Naive thymus-derived CD8-positive, alpha-beta T cell (primary cell): Measurements from ENCODE around the gene SLIT3. TPM values are rescaled to one million over a fixed set of nuclear protein-coding genes. Genes with fewer than 3 reads are reported as not detected.

Experiments
- ATAC-seq, 2 donors: fragments of 150-1000 bp; cut with Tn5 transposase in 1 of 2; sonication (Bioruptor Pico), chemical (Tn5 transposase) in 1 of 2; 1 replicate in 1 of 2; 2 replicates in 1 of 2; pipeline ENCODE4 v1.10.0; 2021; ENCODE audit warnings: mild to moderate bottlenecking in 2 of 2, moderate library complexity in 2 of 2
- POLR2A ChIA-PET: fragments of 350-600 bp; sonication (Branson Sonifier 250); formaldehyde crosslinking; loops from one replicate; lab custom pipeline; 2021; ENCODE audit warnings: antibody characterized with exemption; lab: Charles Lee
- DNase-seq, 10 donors: peaks; one replicate each; pipeline versions ENCODE4 v3.0.0 to v3.0.0-alpha.2; 2020 to 2022
- H3K27ac Mint-ChIP-seq, 10 donors: one replicate each; pipeline ENCODE4 v1.8.0; 2020 to 2022; ENCODE audit warnings: mild to moderate bottlenecking in 10 of 10, mixed read lengths in 10 of 10, moderate library complexity in 4 of 10, inconsistent platforms in 1 of 10
- H3K27me3 Mint-ChIP-seq, 5 donors: one replicate each; pipeline ENCODE4 v1.8.0; 2021 to 2022; ENCODE audit warnings: mixed read lengths in 5 of 5
- H3K36me3 Mint-ChIP-seq, 3 donors: one replicate each; pipeline ENCODE4 v1.8.0; 2020 to 2022; ENCODE audit warnings: mixed read lengths in 3 of 3, mild to moderate bottlenecking in 2 of 3, inconsistent platforms in 1 of 3
- H3K4me1 Mint-ChIP-seq, 4 donors: one replicate each; pipeline ENCODE4 v1.8.0; 2021 to 2022; ENCODE audit warnings: mixed read lengths in 4 of 4
- H3K4me3 Mint-ChIP-seq, 10 donors: one replicate each; pipeline ENCODE4 v1.8.0; 2020 to 2022; ENCODE audit warnings: mild to moderate bottlenecking in 10 of 10, mixed read lengths in 10 of 10, moderate library complexity in 6 of 10, inconsistent platforms in 1 of 10
- H3K9me3 Mint-ChIP-seq, 9 donors: one replicate each; pipeline ENCODE4 v1.8.0; 2020 to 2022; ENCODE audit warnings: mixed read lengths in 9 of 9, mild to moderate bottlenecking in 3 of 9, inconsistent platforms in 1 of 9, moderate library complexity in 1 of 9
- polyA plus RNA-seq, 3 donors: library from polyadenylated mRNA; unstranded; fragments of 300-500 nt; fragmentation: Illumina TruSeq; gene quantifications; one replicate each; pipeline ENCODE4 v1.2.3, GENCODE V29; 2021
- total RNA-seq, 8 experiments: library from RNA in 2 of 8; stranded (reverse) in 2 of 8; gene quantifications; one replicate each; pipeline ENCODE4 v1.2.3 and lab custom pipeline; 2021 to 2026

SLIT3 gene
- total and polyA plus RNA-seq, 5 experiments from 2014 or later: not detected

- no peak overlapping the region for H3K27ac Mint-ChIP-seq
- no peak for ATAC-seq
- H3K9me3 Mint-ChIP-seq: peaks cover 0 to 12% (median 0%) of the 10 kb centered on the region in 9 donors
- POLR2A ChIA-PET: no interaction called here
- no peak for DNase-seq
- no peak overlapping the region for H3K4me3 Mint-ChIP-seq
- no peaks in the 10 kb centered on the region for H3K4me1 Mint-ChIP-seq
- peaks cover 6 to 32% (median 13%) of the 10 kb centered on the region in 5 donors for H3K27me3 Mint-ChIP-seq
- no peaks in the 10 kb centered on the region for H3K36me3 Mint-ChIP-seq
These were observed 332.9 kb downstream of the SLIT3 start for GRCh38 chr5:168967882-168968620.

DNA sequence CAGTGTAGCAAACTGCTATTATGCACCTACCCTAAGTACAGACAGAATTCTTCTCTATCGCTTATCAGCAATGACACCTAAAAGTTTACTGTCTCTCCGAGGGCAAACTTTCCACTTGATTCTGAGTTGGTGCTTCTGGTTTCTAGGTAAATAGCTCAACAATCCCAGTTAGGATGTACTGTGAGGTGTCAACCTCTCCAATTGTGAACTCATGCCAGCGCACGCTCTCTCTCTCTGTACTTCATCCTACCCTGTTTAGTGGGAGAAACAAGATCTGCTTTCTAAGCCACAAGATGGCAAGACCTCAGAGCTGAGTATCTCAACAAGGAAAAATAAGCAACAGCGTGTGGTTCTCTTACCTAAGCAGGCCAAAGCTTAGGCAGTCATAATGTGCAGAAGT, 335.3 kb downstream of the SLIT3 start:
- H3K27me3 Mint-ChIP-seq: peaks cover 2 to 14% (median 8%) of the 10 kb centered on the region in 5 donors
- no peaks in the 10 kb centered on the region for H3K36me3 Mint-ChIP-seq
- POLR2A ChIA-PET: no interaction called here
- no peaks in the 10 kb centered on the region for H3K4me1 Mint-ChIP-seq
- H3K4me3 Mint-ChIP-seq: no peak overlapping the region
- ATAC-seq (no peak), DNase-seq (no peak)
- peaks cover 0 to 12% (median 0%) of the 10 kb centered on the region in 9 donors for H3K9me3 Mint-ChIP-seq
- no peak overlapping the region for H3K27ac Mint-ChIP-seq

GRCh38 chr5:168964182-168964581, 336.8 kb downstream of the SLIT3 start:
- POLR2A ChIA-PET: no interaction called here
- Mint-ChIP-seq H3K27me3 (peaks cover 2 to 14% (median 8%) of the 10 kb centered on the region in 5 donors), H3K27ac (no peak overlapping the region), H3K9me3 (peaks cover 0 to 12% (median 0%) of the 10 kb centered on the region in 9 donors), H3K4me1 (peaks cover 0 to 2% (median 0%) of the 10 kb centered on the region in 4 donors), H3K36me3 (no peaks in the 10 kb centered on the region), H3K4me3 (no peak overlapping the region)
- DNase-seq: no peak
- no peak for ATAC-seq

DNA sequence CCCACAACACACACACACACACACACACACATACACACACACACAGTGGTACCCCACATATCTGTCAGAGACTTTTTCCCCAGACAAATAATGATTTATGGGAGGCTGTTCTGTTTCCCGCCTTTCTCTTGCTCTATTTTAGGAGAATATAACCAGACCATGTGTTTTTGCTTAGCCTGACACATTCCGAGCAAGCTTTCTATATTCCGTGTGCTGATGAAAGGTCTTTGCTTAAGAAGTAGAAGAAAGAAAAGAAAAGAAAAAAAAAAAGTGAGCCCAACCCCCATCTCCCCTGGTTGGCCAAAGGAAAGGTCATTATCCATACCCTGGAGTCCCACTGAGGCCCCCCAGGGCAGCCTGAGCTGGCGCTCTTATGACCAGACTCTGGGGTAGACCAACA, 338.6 kb downstream of the SLIT3 start:
- Mint-ChIP-seq H3K4me1 (peaks cover 0 to 2% (median 0%) of the 10 kb centered on the region in 4 donors), H3K27ac (no peak overlapping the region), H3K36me3 (no peaks in the 10 kb centered on the region), H3K4me3 (no peak overlapping the region), H3K9me3 (no peaks in the 10 kb centered on the region), H3K27me3 (peaks cover 0 to 4% (median 0%) of the 10 kb centered on the region in 5 donors)
- no peak for DNase-seq
- ATAC-seq: no peak
- POLR2A ChIA-PET: no interaction called here

DNA sequence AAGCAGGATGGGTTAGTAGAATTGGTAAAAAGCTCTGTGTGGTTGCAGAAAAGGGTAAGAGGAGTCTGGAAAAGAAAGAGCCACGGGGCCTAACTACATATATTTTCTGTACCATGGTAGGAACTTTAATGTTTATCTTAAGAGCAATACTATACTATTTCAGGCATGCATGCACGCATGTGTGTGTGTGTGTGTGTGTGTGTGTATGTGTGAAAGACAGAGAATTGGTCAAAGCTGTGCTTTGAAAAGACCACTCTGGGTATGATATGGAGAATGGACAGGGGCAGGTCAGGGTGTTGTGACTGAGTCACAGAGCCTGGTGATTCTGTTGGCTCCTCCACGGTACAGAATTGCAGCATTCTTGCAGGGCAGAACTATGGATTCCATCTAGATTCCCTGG, 339.3 kb downstream of the SLIT3 start:
- Mint-ChIP-seq H3K27me3 (peaks cover 0 to 4% (median 0%) of the 10 kb centered on the region in 5 donors), H3K9me3 (no peaks in the 10 kb centered on the region), H3K27ac (no peak overlapping the region), H3K4me3 (no peak overlapping the region), H3K4me1 (peaks cover 0 to 2% (median 0%) of the 10 kb centered on the region in 4 donors), H3K36me3 (no peaks in the 10 kb centered on the region)
- no peak for DNase-seq
- POLR2A ChIA-PET: no interaction called here
- no peak for ATAC-seq

DNA sequence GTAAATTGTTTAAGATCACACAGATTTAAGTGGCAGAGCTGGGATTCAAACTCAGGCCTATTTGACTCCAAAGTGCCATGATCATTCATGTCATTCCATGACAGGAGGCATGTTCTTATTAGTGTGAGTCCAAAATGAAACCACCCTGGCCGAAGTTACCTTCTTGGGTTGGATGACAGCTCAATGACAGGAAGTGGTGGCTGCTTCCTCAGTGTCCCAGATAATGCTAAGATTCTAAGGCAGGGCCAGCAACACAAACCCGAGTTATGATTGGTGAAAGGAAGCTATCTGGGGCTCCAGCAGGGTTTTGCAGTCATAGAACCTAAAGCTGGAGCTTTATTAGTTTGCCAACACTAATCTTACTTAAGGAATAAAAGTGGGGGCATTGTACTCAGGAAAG, 340.4 kb downstream of the SLIT3 start:
- peaks cover 0 to 2% (median 0%) of the 10 kb centered on the region in 4 donors for H3K4me1 Mint-ChIP-seq
- POLR2A ChIA-PET: no interaction called here
- no peak overlapping the region for H3K4me3 Mint-ChIP-seq
- H3K9me3 Mint-ChIP-seq: no peaks in the 10 kb centered on the region
- H3K27ac Mint-ChIP-seq: no peak overlapping the region
- no peak for DNase-seq
- no peaks in the 10 kb centered on the region for H3K36me3 Mint-ChIP-seq
- H3K27me3 Mint-ChIP-seq: peaks cover 0 to 4% (median 0%) of the 10 kb centered on the region in 5 donors
- ATAC-seq: no peak

GRCh38 chr5:168953351-168953750, 347.6 kb downstream of the SLIT3 start:
- POLR2A ChIA-PET: no interaction called here
- Mint-ChIP-seq H3K9me3 (no peaks in the 10 kb centered on the region), H3K36me3 (no peaks in the 10 kb centered on the region)

DNA sequence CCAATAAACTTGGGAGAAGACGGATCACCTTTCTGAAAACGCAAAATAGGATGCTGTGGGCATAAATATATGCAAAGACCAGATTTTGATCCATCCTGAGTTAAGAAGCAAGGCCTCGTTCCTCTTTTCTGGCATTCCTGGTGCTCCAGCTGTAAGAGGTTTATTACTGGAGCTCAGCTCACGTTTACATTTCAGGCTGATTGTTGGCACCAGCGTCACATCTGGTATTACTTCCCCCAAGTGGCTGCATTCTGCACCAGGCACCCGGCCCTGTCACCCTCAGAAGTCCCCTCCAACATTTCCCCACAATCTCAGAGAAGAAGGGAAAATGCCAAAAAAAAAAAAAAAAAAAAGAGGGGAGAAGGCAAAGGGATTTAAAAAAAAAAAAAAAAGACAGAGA, 348.7 kb downstream of the SLIT3 start:
- no peak for ATAC-seq
- H3K4me3 Mint-ChIP-seq: no peak overlapping the region
- no peak overlapping the region for H3K27ac Mint-ChIP-seq
- no peaks in the 10 kb centered on the region for H3K36me3 Mint-ChIP-seq
- peaks cover 0 to 2% (median 0%) of the 10 kb centered on the region in 4 donors for H3K4me1 Mint-ChIP-seq
- no peak for DNase-seq
- no peaks in the 10 kb centered on the region for H3K27me3 Mint-ChIP-seq
- POLR2A ChIA-PET: no interaction called here
- H3K9me3 Mint-ChIP-seq: no peaks in the 10 kb centered on the region

More at GRCh38 chr5:168953351-168953750, 347.6 kb downstream of the SLIT3 start:
- Mint-ChIP-seq H3K27ac (no peak overlapping the region), H3K4me1 (peaks cover 0 to 2% (median 0%) of the 10 kb centered on the region in 4 donors), H3K4me3 (no peak overlapping the region), H3K27me3 (no peaks in the 10 kb centered on the region)
- no peak for ATAC-seq
- DNase-seq: no peak

GRCh38 chr5:168951769-168952168, 349.2 kb downstream of the SLIT3 start:
- Mint-ChIP-seq H3K27me3 (no peaks in the 10 kb centered on the region), H3K4me3 (no peak overlapping the region), H3K4me1 (peaks cover 0 to 2% (median 0%) of the 10 kb centered on the region in 4 donors), H3K9me3 (no peaks in the 10 kb centered on the region), H3K27ac (no peak overlapping the region), H3K36me3 (no peaks in the 10 kb centered on the region)
- no peak for ATAC-seq
- no peak for DNase-seq
- POLR2A ChIA-PET: no interaction called here

GRCh38 chr5:168951356-168951755, 349.6 kb downstream of the SLIT3 start:
- no peak for DNase-seq
- H3K36me3 Mint-ChIP-seq: no peaks in the 10 kb centered on the region
- ATAC-seq: no peak
- H3K9me3 Mint-ChIP-seq: no peaks in the 10 kb centered on the region
- H3K27ac Mint-ChIP-seq: no peak overlapping the region
- H3K27me3 Mint-ChIP-seq: no peaks in the 10 kb centered on the region
- POLR2A ChIA-PET: no interaction called here
- peaks cover 0 to 2% (median 0%) of the 10 kb centered on the region in 4 donors for H3K4me1 Mint-ChIP-seq
- H3K4me3 Mint-ChIP-seq: no peak overlapping the region

DNA sequence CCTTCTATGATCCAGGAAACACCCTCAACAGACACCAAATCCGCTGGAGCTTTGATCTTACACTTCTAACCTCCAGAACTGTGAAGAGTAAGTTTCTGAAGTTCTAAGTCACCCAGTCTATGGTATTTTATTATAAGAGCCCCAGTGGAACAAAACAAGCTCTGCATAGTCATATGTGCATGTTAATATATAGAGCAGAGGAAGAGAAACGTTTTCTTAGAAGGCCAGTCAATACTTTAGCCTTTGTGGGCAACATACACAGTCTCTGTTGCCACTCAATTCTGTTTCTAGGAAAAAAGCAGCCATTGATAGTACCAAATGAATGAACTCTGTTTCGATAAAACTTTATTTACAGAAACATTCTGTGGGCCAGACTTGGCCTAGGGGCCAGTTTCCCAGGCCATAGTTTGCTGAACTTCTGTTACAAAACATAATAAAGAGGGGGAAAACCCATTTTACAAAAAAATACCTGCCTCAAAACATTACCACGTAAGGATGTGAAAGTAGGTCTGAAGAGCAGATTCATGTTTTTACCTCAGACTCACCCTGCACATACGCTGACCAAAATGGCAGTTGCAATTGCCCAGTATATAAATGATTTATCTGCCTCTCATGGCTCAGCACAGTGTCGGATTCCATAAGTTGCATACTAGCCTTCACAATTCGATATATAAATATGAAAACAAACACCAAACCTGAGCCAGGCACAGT, 350.5 kb downstream of the SLIT3 start:
- no peak overlapping the region for H3K4me3 Mint-ChIP-seq
- POLR2A ChIA-PET: no interaction called here
- H3K9me3 Mint-ChIP-seq: no peaks in the 10 kb centered on the region
- no peaks in the 10 kb centered on the region for H3K36me3 Mint-ChIP-seq
- ATAC-seq (no peak), DNase-seq (no peak)
- H3K27ac Mint-ChIP-seq: peak overlapping the region in 1 of 10 donors; percentile 32
- H3K4me1 Mint-ChIP-seq: peaks cover 0 to 2% (median 0%) of the 10 kb centered on the region in 4 donors
- H3K27me3 Mint-ChIP-seq: no peaks in the 10 kb centered on the region

DNA sequence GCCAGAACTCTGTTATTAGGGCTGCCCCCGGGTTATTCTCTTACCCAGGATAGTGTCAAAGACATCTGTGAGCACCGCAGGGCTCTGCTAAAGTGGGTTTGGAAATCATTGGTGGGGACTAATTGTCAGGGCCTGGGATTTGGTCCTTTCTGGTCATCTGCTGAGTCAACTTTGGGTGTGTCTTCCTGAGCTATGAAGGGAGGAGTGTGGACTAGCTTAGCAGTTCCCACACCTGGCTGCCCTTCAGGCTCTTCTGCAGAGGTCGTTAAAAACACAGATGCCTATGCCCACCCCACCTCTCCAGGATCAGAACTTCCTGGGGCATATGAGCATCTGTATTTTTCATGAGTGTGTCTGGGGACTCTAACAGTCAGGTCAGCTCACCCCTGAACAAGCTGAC, 352.2 kb downstream of the SLIT3 start:
- Mint-ChIP-seq H3K27ac (no peak overlapping the region), H3K4me1 (no peaks in the 10 kb centered on the region), H3K4me3 (no peak overlapping the region), H3K27me3 (no peaks in the 10 kb centered on the region), H3K36me3 (no peaks in the 10 kb centered on the region), H3K9me3 (no peaks in the 10 kb centered on the region)
- no peak for ATAC-seq
- DNase-seq: no peak
- POLR2A ChIA-PET: no interaction called here

DNA sequence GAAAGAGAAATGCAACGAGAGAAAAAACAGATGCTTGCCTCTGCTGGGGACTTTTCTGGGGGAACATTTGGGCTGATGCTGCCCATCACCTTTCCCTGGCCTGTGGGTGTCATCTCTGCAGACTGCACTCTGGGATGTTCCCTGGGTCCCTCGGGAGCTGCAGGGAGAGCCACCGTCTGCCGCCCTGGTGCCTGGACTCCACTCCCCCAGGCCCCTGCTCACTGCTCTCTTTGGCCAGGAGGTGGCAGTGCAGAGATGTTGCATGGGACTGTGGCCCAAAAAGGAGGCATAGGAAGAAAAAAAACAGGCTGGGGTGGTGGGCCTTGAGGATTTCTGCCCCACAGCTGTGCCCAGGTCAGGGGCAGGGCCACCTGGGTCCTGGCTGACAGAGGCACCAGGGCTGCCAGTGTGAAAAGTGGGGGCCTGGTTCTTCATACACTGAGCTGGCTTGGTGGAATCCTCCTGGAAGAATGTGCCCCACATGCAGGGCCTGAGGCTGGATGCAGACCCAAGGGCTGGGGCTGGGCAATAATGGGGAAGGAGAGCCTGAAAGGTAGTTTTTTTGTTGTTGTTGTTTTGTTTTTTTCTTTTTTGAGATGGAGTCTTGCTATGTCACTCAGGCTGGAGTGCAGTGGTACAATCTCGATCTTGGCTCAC, 353.6 kb downstream of the SLIT3 start:
- POLR2A ChIA-PET: no interaction called here
- H3K4me1 Mint-ChIP-seq: no peaks in the 10 kb centered on the region
- no peaks in the 10 kb centered on the region for H3K9me3 Mint-ChIP-seq
- H3K4me3 Mint-ChIP-seq: no peak overlapping the region
- no peak overlapping the region for H3K27ac Mint-ChIP-seq
- ATAC-seq: no peak
- H3K36me3 Mint-ChIP-seq: no peaks in the 10 kb centered on the region
- no peaks in the 10 kb centered on the region for H3K27me3 Mint-ChIP-seq
- peak in 3 of 10 donors; percentile 4 to 10 (median 8) for DNase-seq
